H1 (cell line): ENCODE data around the gene C6orf136. TPM values are rescaled to one million over a fixed set of nuclear protein-coding genes. Genes with fewer than 3 reads are reported as not detected.

ENCODE experiments used
- ATF3 ChIP-seq: IDR thresholded peaks from 2 replicates; pipeline ENCODE4 v1.6.1; 2011; ENCODE audit warnings: low read depth, mild to moderate bottlenecking, low read length; ENCODE audit not compliant: insufficient read depth
- CHD2 ChIP-seq: IDR thresholded peaks from 2 replicates; pipeline ENCODE4 v1.6.1; 2012; ENCODE audit warnings: low read length, improper control_type of control experiment
- CREB1 ChIP-seq: IDR thresholded peaks from 2 replicates; pipeline ENCODE4 v1.6.1; 2012; ENCODE audit warnings: inconsistent platforms
- GABPA ChIP-seq: IDR thresholded peaks from 2 replicates; pipeline ENCODE4 v1.6.1; 2011; ENCODE audit warnings: mild to moderate bottlenecking, low read length, moderate library complexity, borderline replicate concordance; ENCODE audit not compliant: insufficient read depth
- GTF2F1 ChIP-seq: IDR thresholded peaks from 2 replicates; pipeline ENCODE4 v1.6.1; 2012; ENCODE audit warnings: low read depth, low read length, improper control_type of control experiment, borderline replicate concordance
- JUN ChIP-seq: IDR thresholded peaks from 2 replicates; pipeline ENCODE4 v1.6.1; 2011; ENCODE audit warnings: low read depth, mild to moderate bottlenecking, improper control_type of control experiment, low read length
- KDM5A ChIP-seq: fragments of 200-600 bp; IDR thresholded peaks from 2 replicates; pipeline ENCODE4 v1.7.1; 2012; ENCODE audit warnings: mild to moderate bottlenecking, low read length, inconsistent platforms, mixed read lengths
- polyA plus RNA-seq, 7 experiments: library from polyadenylated mRNA; depleted of rRNA in 3 of 7; stranded (reverse) in 5 of 7; unstranded in 2 of 7; fragments of >200 nt in 5 of 7; fragments of 200-250 nt in 2 of 7; gene quantifications; 1 replicate in 5 of 7; 2 replicates in 1 of 7; 4 replicates in 1 of 7; pipeline versions ENCODE4 v1.2.1 to v1.2.3, GENCODE V29; 2011 to 2013; ENCODE audit warnings: missing spikeins in 2 of 7, mixed read lengths in 2 of 7
- total RNA-seq: library from RNA; stranded (reverse); fragmentation: NEBNext Ultra II Directional; extraction: Animal tissue kit (Norgen Biotek cat#: 25700); gene quantifications from 2 replicates; pipeline ENCODE4 v1.2.1, GENCODE V29; 2021
- TF ChIP-seq, protein P1 (sequence below): IDR thresholded peaks from 2 replicates; pipeline ENCODE4 v1.6.1; 2012; ENCODE audit warnings: low read length, inconsistent platforms
- TF ChIP-seq, protein P2 (sequence below): IDR thresholded peaks from 2 replicates; pipeline ENCODE4 v1.6.1; 2011; ENCODE audit warnings: low read length, improper control_type of control experiment

C6orf136 gene
- total and polyA plus RNA-seq, 2 of the 8 experiments (the other 6 are each of a cell fraction or from before 2014, with no cell fraction given): 20.8 to 23.1 TPM

DNA sequence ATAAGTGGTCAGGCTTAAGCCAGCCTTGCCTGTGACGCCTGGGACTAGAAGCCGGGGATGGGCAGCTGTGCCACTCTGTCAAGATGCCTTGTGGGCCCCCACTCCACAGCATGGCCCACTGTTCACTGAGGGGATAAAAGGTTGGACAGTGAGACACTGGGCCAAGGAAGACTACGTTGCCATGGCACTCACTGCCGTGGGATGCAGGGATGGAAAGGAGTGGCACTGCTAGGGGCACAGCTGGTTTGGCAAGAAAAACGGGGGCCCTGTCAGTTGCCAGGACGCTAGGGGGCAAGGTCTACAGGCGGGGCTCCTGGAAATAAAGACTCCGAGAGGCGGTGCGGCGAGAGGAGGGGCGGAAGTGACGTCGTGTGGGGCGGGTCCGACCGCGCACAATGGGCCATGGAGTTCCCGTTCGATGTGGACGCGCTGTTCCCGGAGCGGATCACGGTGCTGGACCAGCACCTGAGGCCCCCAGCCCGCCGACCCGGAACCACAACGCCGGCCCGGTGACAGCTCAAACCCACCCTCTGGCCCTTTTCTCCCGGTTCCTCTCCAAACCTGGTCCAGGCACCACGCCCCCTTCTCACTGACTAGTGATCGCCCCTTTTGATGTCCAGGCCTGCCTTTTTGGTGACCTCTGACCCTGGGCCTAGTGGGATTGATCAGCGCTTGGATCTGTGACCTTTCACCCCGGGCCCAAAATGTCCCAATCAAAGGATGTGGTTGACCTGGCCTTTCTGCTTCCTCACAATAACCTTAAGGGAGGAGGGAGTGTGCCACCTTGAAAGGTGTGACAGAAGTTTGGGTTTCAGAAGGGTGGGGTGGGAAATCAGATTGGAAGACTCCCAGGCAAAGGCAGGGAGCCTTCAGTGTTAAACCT is 20.2 kb upstream of the C6orf136 start, which contains the start of gene ATAT1 (continued):
- TF ChIP-seq, protein P1, sequence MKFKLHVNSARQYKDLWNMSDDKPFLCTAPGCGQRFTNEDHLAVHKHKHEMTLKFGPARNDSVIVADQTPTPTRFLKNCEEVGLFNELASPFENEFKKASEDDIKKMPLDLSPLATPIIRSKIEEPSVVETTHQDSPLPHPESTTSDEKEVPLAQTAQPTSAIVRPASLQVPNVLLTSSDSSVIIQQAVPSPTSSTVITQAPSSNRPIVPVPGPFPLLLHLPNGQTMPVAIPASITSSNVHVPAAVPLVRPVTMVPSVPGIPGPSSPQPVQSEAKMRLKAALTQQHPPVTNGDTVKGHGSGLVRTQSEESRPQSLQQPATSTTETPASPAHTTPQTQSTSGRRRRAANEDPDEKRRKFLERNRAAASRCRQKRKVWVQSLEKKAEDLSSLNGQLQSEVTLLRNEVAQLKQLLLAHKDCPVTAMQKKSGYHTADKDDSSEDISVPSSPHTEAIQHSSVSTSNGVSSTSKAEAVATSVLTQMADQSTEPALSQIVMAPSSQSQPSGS: no peak
- no peak for TF ChIP-seq ATF3
- TF ChIP-seq CHD2: peak; percentile 48; the same call in 1 of the 2 replicates
- 0 out of 2 replicates have a peak, but pooled peaks have one; percentile 42 for TF ChIP-seq KDM5A
- TF ChIP-seq GTF2F1: no peak
- peak; percentile 84 for TF ChIP-seq GABPA
- peak; percentile 92 for TF ChIP-seq CREB1
- TF ChIP-seq JUN: no peak
- TF ChIP-seq, protein P2, sequence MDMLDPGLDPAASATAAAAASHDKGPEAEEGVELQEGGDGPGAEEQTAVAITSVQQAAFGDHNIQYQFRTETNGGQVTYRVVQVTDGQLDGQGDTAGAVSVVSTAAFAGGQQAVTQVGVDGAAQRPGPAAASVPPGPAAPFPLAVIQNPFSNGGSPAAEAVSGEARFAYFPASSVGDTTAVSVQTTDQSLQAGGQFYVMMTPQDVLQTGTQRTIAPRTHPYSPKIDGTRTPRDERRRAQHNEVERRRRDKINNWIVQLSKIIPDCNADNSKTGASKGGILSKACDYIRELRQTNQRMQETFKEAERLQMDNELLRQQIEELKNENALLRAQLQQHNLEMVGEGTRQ: no peak
